ENCODE data around the gene TBX21. TPM values are rescaled to one million over a fixed set of nuclear protein-coding genes. Genes with fewer than 3 reads are reported as not detected.

TBX21 gene
- total and polyA plus RNA-seq, 10 donors = 2.6 to 21.7 (median 11.5) TPM

DNA sequence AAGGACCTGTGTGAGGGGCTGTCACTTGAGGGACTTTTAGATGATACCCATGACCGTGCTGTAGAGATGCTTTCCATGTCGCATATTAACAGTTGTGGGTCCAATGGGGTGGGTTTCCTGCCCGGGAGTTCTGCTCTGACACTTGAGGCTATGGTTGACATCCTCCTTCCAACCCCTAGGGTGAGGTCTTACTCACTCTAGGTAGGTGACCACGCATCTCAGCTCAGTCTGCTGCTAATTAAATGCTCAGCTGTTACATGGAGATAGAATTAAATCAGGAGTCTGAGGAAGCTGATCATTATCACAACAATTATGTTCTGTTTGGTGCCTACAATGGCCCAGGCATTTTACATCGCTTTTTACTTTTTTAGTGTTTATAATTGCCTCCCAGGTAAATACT, 48.4 kb downstream of the TBX21 start:
- peaks cover 0 to 77% (median 11%) of the 10 kb centered on the region in 7 donors for H3K27me3 ChIP-seq (replicated peaks in 1 of 7)
- no peaks in the 10 kb centered on the region for H3K36me3 ChIP-seq
- TF ChIP-seq POLR2AphosphoS5 (IDR thresholded peaks at IDR 0.05) = no peak
- TF ChIP-seq, protein P1, sequence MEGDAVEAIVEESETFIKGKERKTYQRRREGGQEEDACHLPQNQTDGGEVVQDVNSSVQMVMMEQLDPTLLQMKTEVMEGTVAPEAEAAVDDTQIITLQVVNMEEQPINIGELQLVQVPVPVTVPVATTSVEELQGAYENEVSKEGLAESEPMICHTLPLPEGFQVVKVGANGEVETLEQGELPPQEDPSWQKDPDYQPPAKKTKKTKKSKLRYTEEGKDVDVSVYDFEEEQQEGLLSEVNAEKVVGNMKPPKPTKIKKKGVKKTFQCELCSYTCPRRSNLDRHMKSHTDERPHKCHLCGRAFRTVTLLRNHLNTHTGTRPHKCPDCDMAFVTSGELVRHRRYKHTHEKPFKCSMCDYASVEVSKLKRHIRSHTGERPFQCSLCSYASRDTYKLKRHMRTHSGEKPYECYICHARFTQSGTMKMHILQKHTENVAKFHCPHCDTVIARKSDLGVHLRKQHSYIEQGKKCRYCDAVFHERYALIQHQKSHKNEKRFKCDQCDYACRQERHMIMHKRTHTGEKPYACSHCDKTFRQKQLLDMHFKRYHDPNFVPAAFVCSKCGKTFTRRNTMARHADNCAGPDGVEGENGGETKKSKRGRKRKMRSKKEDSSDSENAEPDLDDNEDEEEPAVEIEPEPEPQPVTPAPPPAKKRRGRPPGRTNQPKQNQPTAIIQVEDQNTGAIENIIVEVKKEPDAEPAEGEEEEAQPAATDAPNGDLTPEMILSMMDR (IDR thresholded peaks at IDR 0.05 in 8 of 11, conservative IDR thresholded peaks at IDR 0.05 in 3 of 11) = no peak
- no peak for TF ChIP-seq POLR2A (IDR thresholded peaks at IDR 0.05)
- intact Hi-C loops (cut with DNase I; ENCODE audit: low total_unique reads) = no loop called here
- H3K27ac ChIP-seq = no peak overlapping the region
- 64 to 69% (median 66%) methylated on average over 5 of the region's 5 CpGs for WGBS, 5 donors
- no peak overlapping the region for H3K4me3 ChIP-seq
- peaks cover 0 to 4% (median 0%) of the 10 kb centered on the region in 6 donors for H3K4me1 ChIP-seq
- no peaks in the 10 kb centered on the region for H3K9me3 ChIP-seq
- no peak for DNase-seq

DNA sequence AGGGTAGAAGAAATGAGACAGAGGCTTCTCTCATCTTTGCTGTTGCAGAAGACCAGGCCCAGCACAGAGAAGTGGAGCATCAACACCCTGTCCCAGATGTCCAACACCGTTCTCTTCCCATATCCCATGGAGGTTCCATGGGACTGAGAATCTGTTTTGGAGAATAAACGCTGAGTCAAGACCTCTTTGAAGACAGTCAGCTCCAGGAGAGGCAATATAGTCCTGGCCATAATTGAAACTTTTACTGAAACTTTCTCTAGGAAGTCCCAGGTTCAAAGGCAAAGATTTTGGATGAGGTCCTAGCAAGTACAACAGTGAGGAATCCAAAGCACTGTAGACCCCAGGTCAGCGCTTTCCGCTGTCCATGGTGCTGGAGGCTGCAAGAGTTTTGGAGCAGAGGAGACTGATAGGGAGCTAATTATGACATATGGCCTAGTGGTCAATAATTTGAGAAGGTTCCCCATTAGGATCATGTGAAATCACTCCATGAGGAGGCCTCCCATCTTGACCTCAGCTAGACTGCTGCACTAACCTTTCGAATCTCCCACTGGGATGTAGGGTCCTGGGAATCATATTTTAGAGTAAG, 52.6 kb downstream of the TBX21 start:
- intact Hi-C loops (cut with DNase I; ENCODE audit: low total_unique reads) = no loop called here
- peaks cover 9 to 16% (median 10%) of the 10 kb centered on the region in 6 donors for H3K4me1 ChIP-seq
- 30 to 47% (median 44%) methylated on average over 5 of the region's 5 CpGs for WGBS, 5 donors
- TF ChIP-seq POLR2A (IDR thresholded peaks at IDR 0.05) (no peak), POLR2AphosphoS5 (IDR thresholded peaks at IDR 0.05) (no peak)
- TF ChIP-seq, protein P1 (IDR thresholded peaks at IDR 0.05 in 8 of 11, conservative IDR thresholded peaks at IDR 0.05 in 3 of 11) = no peak
- no peaks in the 10 kb centered on the region for H3K9me3 ChIP-seq
- no peak overlapping the region for H3K27ac ChIP-seq
- no peaks in the 10 kb centered on the region for H3K36me3 ChIP-seq
- peaks cover 0 to 80% (median 31%) of the 10 kb centered on the region in 7 donors for H3K27me3 ChIP-seq (replicated peaks in 1 of 7)
- no peak overlapping the region for H3K4me3 ChIP-seq
- DNase-seq = no peak

DNA sequence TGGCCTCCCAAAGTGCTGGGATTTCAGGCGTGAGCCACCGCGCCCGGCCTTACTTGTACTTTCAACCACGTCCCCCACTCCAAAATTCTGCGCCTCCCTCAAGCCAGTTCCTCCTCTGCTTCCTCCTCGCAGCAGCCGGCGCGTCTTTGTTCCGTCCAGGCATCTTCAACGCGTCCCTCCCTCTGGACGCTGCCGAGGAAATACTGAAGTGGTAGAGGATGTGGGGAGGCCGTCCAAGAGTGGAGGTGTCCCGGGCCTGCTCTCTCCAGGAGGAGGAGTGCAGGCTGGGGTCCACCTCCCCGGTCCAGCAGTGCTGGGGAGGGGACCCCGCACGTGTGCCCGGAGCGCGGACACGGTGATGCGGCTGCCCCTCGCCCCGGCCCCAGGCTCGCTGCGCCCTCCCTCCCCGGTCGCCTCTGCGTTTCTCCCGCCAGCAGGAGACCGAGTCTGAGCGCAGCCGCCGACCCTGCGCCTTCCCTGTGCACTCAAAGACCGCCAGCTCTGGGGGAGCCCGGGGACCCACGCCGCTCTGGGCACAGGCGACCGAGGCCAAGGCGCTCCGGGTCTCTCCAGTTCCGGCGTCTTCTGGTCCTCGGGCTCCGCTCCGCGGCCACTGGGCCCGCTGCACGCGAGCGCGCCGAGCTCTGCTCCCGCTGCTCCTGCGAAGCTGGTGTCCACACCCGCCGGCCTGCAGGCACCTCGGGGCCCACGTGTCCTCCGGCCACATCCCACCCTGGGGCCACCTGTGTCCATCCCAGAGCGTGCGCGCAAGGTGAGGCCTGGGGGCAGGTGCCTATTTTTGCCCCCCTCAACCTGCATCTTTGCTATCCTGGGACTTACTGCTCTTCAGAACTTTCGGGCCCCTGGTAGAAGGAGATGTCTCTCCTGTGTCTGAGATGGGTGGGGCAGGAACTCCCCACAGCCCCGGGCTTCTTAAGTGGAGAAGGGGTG, 56.9 kb downstream of the TBX21 start:
- intact Hi-C loops (cut with DNase I; ENCODE audit: low total_unique reads) = loop anchor here (10.0 kb wide), 1 partner anchor 95 kb away; the partner anchor contains the start of gene TBKBP1
- H3K27me3 ChIP-seq (replicated peaks in 1 of 7) = peaks cover 0 to 94% (median 70%) of the 10 kb centered on the region in 7 donors
- H3K27ac ChIP-seq = no peak overlapping the region

More for the DNA sequence above, 56.9 kb downstream of the TBX21 start:
- WGBS, 5 donors = 1 to 3% (median 2%) methylated on average over 34 to 70 of the region's 70 CpGs
- DNase-seq = peak; percentile 85
- TF ChIP-seq, protein P1 (IDR thresholded peaks at IDR 0.05 in 8 of 11, conservative IDR thresholded peaks at IDR 0.05 in 3 of 11) = peak in 10 of 11 experiments; percentile 11 to 64 (median 45)
- TF ChIP-seq POLR2AphosphoS5 (IDR thresholded peaks at IDR 0.05) = peak in 2 of 3 donors; percentile 10 to 47
- no peak for TF ChIP-seq POLR2A (IDR thresholded peaks at IDR 0.05)
- Histone ChIP-seq H3K9me3 (no peaks in the 10 kb centered on the region), H3K4me3 (peak overlapping the region; percentile 14 to 69 (median 44)), H3K36me3 (no peaks in the 10 kb centered on the region), H3K4me1 (peaks cover 9 to 16% (median 10%) of the 10 kb centered on the region in 6 donors)

All from spleen (tissue), 11 donors.